Amniotic stem cell (primary cell): Measurements from ENCODE around the gene NMRAL1.

Source experiments
- DNase-seq: peaks from one replicate; lab custom pipeline; 2025; lab: John Stamatoyannopoulos, UW

NMRAL1 gene

DNA sequence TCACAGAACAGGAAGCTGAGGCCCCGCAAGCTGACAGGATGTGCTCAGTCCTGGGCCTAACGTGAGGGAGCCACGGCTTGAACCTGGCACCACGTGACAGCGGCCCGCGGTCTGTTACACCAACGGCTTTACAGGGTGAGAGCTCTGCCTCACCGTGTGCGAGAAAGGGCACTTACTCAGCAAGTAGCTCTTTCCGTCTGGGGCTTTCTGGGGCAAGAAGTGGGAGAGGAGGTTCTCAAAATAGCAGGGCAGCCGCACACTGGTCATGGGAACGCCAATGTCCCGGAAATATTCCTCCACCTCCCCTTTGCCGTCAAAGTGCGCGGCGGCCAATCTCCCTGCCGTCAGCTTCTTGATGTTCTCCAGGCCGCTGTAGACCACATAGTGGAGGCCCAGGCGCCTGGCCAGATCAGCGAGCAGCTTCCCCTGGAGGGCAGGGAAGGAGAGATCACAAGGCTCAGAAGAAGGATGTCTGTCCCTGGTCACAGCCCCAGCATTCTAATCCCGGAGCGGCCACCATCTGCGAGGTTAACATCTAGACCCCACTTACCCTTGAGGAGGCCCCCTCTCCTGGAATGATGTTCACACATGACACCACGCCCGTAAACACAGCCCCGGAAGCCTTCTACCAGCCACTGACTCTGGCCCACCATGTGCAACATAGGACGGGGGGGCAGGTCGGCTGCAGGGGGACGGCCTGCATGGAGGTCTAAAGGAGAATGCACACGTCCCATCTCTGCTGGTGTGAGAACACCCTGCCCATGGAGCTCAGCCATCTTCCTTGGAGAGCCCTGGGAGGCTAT is 8.2 kb downstream of the NMRAL1 start:
- no peak for DNase-seq

DNA sequence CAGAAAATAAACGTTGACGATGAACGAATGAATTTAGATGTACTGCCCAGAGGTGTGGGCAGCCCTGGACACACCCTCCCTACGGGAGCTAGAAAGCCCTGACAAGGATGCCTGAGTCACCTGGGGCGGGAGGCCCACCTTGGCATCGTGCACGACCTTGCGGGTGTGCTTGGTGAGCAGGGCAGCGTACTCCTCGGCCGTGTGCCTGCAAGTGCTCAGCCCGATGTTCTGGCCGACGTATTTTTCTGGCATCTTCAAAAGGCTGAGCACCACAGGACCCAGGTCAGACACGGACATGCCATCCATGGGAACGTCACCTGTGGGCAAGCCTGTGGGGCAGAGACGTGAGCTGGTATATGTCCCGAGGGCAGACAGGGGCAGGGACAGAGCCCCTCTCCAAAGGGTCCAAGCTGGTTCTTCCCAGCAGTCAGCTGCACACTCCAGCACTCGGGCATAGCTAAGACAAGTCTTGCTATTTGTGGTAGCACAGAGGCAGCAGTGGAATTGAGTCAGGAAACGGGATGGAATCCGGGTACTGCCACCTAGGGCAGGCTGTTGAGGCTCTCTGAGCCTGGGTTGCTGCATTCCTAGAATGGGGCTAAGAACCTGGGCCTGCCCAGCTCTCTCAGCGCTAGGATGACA is 10.8 kb downstream of the NMRAL1 start:
- no peak for DNase-seq

DNA sequence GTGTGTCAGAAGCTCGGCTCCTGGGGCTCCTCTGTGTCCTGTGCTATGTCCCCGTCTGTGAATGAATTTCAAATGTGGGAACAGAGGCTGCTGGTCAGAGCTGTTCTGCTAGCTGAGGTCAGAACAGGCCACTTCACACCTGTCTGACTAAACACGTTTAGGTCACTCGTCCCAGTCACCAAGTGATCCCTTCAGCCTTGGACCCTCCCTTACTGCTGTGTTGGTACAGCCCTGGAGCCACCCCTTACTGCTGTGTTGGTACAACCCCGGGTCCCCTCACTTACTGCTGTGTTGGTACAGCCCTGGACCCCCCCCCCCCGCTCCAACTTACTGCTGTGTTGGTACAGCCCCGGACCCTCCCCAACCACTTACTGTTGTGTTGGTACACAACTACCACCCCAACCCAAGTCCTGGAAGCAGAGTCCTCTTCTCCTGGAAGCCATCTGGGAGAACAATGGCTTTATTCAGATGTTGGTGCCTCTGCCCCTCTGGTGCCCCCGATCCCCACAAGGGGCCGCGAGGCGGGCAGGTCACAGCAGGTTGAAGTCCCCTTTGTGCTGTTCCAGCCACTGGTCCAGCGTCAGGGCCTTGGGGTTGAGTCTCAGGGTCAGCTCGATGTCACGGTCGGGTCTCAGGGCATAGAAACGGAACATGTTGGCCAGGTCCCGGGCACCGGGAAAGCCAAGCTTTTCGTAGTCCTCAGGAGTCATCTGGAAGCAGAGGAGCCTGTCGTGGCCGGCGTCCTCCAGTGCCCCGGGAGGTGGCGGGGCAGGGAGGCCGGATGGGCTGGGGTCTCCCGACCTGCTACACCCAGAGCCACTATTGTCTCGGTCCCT is 13.0 kb downstream of the NMRAL1 start:
- no peak for DNase-seq

DNA sequence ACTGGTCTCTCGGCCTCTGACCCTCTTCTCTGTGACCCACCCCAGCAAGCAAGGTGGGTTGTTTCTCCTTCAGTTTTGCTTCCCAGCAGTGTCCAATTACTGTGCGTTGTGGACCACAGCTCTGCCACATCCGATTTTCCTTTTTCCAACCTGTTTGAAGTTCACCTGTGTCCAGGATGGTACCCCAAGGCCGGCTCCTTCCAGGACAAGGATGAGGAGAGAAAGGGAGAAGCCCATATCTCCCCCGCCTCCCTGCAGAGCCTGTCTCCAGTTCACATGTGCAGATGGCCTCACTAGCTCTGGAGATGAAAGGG is 13.5 kb downstream of the NMRAL1 start:
- no peak for DNase-seq

- DNase-seq: no peak
Observed at GRCh38 chr16:4455951-4456350, 18.5 kb downstream of the NMRAL1 start.

DNA sequence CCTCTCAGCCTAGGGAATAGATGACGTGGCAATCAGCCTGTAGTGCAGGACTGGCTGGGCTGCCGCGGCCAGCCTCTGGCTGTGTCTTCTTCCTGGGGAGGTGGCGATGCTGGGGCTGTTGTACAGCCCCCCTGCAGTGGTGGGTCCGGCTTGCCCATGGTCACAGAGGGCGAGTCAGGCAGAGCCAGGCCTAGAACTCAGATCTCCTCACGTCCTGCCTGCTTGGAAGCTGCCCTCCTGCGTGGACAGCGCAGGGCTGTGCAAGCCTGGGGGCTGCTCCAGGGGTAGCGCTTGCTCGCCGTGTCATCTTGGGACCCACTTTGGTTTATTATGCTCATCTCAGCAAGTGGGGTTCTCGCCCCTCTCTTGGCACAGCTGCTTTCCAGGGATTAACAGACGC is 19.3 kb downstream of the NMRAL1 start:
- no peak for DNase-seq

DNA sequence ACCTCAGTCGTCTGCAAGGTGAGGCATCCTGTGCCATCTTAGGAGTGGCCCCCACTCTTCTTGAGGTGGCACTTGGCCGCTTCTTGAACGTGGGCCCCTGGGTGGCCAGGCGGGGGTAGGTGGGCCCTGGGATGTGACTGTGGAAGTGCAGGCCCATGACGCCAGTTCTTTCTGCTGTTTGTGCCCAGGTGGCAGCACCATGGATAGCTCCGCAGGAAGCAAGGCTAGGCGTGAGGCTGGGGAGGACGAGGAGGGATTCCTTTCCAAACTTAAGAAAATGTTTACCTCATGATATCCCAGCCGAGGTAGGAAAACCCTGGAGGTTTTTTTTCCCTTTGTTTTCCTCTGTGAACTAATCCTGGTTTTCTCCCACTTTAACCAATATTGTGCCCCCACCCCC is 19.8 kb downstream of the NMRAL1 start:
- DNase-seq: no peak

DNA sequence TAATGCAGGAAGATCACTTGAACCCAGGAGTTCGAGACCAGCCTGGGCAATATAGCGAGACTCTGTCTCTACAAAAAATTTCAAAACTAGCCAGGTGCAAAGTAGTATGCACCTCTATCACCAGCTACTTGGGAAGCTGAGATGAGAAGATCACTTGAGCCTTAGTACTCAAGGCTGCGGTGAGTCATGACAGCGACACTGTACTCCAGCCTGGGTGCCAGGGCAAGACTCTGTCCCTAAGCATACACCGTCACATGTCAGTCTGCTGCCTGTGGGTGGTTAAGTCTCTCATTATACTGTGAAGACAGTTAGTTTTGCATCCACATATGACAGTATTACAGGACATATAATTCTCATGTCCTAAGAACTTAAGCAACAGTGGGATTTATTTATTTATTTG is 21.8 kb downstream of the NMRAL1 start:
- DNase-seq: no peak

DNA sequence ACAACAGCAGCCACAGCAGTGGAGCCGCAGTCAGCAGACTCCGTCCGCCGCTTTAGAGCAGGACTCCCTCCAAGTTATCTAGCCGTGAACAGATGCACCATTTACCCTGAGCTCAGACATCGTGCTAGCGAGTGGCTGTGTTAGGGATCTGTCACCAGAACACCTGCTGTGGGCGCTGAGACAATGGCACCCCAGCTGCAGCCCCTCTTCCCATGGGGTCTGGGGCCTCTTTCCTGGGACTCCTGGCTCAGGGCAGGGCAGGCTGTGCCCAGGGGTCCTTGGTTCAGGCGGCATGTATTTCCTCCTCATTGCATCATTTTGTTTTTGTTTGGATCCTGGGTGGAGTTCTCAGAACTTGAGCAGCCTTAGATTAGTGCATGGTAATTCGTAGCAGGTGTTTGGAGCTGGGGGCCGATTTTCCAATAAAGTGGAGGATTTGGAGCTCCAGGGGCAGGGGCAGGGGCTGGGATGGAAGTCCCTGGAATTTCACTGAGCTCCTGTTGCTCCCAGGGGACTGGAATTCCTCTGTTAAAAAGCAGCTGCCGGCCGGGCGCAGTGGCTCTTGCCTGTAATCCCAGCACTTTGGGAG is 23.4 kb downstream of the NMRAL1 start:
- DNase-seq: no peak

GRCh38 chr16:4450430-4450829 is 24.0 kb downstream of the NMRAL1 start:
- DNase-seq: no peak

DNA sequence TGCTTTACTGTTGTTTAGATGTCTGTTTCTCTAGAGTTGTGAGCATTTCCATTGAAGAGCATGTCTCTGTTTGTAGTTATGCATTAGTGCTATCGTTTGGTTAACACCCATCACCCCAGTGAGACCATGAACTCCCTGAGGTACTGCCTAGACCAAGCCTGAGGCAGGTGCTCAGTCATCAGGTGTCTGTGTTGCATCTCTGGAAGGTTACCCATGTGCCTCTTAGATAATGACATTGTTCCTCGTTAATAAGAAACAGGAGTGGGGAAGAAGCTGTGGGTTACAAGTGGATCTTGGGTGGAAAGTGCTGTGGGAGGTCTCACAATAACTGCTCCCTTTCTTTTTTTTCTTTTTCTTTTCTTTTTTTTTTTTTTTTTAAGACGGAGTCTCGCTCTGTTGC is 30.4 kb downstream of the NMRAL1 start:
- no peak for DNase-seq

- DNase-seq: no peak
Observed at GRCh38 chr16:4443271-4443670, 31.2 kb downstream of the NMRAL1 start.

GRCh38 chr16:4442371-4442770 is 32.1 kb downstream of the NMRAL1 start:
- DNase-seq: no peak

GRCh38 chr16:4437366-4437765 is 37.1 kb downstream of the NMRAL1 start:
- no peak for DNase-seq

- no peak for DNase-seq
Observed at GRCh38 chr16:4435337-4436067, 38.9 kb downstream of the NMRAL1 start.

DNA sequence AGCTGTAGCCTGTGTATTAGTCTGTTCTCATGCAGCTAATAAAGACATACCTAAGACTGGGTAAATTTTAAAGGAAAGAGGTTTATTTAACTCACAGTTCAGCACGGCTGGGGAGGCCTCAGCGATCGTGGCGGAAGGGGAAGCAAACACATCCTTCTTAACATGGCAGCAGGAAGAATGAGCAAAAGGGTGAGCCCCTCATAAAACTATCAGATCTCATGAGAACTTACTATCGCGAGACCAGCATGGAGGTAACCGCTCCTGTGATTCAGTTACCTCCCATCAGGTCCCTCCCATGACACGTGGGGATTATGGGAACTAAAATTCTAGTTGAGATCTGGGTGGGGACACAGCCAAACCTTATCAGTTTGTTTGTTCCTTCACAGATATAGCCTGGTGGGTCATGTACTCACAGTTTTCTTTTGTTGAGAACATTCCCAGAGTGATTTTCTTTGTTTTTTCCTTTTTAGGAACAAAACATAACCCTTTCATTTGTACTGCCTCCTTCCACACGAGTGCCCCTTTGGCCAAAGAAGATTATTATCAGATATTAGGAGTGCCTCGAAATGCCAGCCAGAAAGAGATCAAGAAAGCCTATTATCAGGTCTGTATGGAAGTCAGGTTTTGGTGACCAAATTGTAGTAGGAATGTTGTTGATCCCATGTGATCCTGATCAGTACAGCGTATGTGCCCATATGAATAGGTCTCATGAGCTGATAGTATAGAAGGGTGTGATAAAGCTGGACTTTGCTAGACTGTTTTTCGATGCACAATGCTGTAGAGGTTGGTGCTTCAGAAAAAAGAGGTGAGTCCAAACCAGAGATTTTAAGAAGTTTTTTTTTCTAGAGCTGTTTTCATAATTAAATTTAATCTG is 40.3 kb downstream of the NMRAL1 start:
- no peak for DNase-seq

DNA sequence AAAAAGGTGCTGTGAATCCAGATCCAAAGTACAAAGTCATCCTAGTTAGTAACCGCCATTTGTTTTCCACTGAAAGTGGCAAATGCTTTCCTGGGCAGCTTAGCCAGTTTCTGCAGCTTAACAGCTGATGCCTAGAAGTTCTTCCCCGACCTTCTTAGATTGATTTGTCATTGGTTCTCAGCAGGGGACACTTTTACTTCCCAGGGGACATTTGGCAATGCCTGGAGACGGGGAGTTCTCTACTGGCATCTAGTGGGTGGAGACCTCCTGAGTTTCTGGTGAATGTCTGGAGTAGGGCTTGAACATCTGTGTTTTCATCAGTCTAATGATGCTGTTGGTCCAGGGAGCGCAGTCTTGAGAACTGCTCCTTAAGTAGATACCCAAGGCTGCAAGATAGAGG is 41.2 kb downstream of the NMRAL1 start:
- no peak for DNase-seq

GRCh38 chr16:4431023-4431422 is 43.4 kb downstream of the NMRAL1 start:
- DNase-seq: no peak

- DNase-seq: no peak
Observed at GRCh38 chr16:4428500-4428899, 45.9 kb downstream of the NMRAL1 start.

- DNase-seq: no peak
Observed at GRCh38 chr16:4426722-4427372, 47.6 kb downstream of the NMRAL1 start.
